ENCODE data around the gene NKX1-1. TPM values are rescaled to one million over a fixed set of nuclear protein-coding genes. Genes with fewer than 3 reads are reported as not detected.

The NKX1-1 gene
- total and polyA plus RNA-seq, 8 donors: not detected

- H3K9me3 ChIP-seq: no peaks in the 10 kb centered on the region
- peak in 1 of 4 donors; percentile 56 for DNase-seq
- no peak overlapping the region for H3K4me3 ChIP-seq
- no peak overlapping the region for H3K27ac ChIP-seq
- ATAC-seq: no peak
- H3K36me3 ChIP-seq: peaks cover 0 to 63% of the 10 kb centered on the region in 2 donors
- intact Hi-C loops (cut with DNase I): no loop called here
- no peaks in the 10 kb centered on the region for H3K4me1 ChIP-seq
- TF ChIP-seq, protein P1, sequence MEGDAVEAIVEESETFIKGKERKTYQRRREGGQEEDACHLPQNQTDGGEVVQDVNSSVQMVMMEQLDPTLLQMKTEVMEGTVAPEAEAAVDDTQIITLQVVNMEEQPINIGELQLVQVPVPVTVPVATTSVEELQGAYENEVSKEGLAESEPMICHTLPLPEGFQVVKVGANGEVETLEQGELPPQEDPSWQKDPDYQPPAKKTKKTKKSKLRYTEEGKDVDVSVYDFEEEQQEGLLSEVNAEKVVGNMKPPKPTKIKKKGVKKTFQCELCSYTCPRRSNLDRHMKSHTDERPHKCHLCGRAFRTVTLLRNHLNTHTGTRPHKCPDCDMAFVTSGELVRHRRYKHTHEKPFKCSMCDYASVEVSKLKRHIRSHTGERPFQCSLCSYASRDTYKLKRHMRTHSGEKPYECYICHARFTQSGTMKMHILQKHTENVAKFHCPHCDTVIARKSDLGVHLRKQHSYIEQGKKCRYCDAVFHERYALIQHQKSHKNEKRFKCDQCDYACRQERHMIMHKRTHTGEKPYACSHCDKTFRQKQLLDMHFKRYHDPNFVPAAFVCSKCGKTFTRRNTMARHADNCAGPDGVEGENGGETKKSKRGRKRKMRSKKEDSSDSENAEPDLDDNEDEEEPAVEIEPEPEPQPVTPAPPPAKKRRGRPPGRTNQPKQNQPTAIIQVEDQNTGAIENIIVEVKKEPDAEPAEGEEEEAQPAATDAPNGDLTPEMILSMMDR (IDR thresholded peaks at IDR 0.05): no peak
- H3K27me3 ChIP-seq: no peaks in the 10 kb centered on the region
These were observed 26.4 kb downstream of the NKX1-1 start for GRCh38 chr4:1379801-1380331.

GRCh38 chr4:1379351-1379781, 26.9 kb downstream of the NKX1-1 start:
- Histone ChIP-seq H3K9me3 (no peaks in the 10 kb centered on the region), H3K27me3 (no peaks in the 10 kb centered on the region), H3K36me3 (peaks cover 0 to 63% of the 10 kb centered on the region in 2 donors), H3K27ac (no peak overlapping the region), H3K4me3 (no peak overlapping the region), H3K4me1 (no peaks in the 10 kb centered on the region)
- TF ChIP-seq, protein P1 (IDR thresholded peaks at IDR 0.05): no peak
- ATAC-seq (no peak), DNase-seq (peak in 1 of 4 donors; percentile 80)
- intact Hi-C loops (cut with DNase I): no loop called here

DNA sequence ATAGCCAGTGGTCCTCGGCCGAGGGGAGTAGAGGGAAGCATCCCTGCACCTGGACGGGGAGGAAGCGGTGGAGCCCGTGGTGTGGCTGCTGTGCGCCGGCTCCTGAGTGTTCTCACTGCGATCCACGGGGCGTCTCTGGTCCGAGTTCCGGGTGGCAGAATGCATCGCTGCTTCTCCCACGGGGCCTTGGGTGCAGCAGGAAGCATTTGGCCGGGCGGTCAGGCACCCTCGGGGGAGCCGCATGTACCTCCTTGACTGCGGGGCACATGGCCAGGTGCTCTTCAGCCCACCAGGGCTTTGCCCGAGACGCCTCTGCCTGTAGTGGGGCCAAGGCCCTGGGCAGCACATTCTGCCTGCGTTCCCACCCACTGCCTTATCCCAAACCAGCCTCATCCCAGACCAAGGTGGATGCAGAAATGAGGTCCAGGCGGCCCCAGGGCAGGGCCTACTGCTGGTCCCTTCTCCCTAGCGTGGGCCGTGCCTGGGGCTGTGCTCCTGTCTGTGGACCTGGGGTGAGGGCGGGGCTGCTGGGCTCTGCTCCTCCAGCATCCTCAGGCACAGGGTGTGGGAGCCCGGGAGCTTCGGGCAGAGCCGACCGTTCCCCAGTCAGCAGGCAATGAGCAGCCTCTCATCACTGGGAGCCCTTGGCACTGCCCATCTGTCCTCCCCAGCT, 27.5 kb downstream of the NKX1-1 start:
- intact Hi-C loops (cut with DNase I): no loop called here
- Histone ChIP-seq H3K27me3 (no peaks in the 10 kb centered on the region), H3K27ac (no peak overlapping the region), H3K4me3 (no peak overlapping the region), H3K36me3 (peaks cover 0 to 61% of the 10 kb centered on the region in 2 donors), H3K9me3 (no peaks in the 10 kb centered on the region), H3K4me1 (no peaks in the 10 kb centered on the region)
- TF ChIP-seq, protein P1 (IDR thresholded peaks at IDR 0.05): no peak
- ATAC-seq: no peak
- DNase-seq: peak in 1 of 4 donors; percentile 79

DNA sequence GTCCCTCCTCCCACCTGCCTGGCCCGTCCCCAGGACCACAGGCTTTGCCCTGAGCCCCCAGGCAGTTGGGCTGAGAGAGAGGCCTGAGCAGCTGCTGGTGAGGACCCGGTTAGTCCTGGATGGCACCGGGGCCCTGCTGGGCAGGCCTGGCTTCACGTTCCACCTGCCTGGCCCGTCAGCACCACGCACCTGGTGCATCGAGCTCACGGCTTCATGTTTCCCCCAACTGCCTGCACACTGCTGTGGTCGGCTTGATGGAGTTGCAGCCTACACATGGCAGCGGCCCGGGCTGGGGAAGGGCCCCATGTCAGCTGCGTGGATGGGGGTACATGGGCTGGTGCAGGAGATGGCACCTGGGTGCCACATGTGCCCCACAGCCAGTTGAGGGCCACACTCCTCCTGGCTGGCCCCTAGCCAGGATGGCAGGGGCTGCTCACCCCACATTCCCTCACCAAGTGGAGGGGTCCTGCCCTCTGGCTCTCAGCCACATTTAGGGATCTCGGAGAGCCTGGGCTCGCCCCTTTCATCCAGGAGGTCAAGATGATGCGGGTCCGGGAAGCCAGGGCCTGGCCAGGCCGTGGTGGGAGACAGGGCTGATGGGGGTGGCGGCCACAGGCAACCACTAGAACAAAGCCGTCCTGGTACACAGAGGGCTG, 28.5 kb downstream of the NKX1-1 start:
- peaks cover 0 to 61% of the 10 kb centered on the region in 2 donors for H3K36me3 ChIP-seq
- H3K9me3 ChIP-seq: no peaks in the 10 kb centered on the region
- intact Hi-C loops (cut with DNase I): no loop called here
- peak in 1 of 4 donors; percentile 64 for DNase-seq
- H3K27me3 ChIP-seq: no peaks in the 10 kb centered on the region
- no peaks in the 10 kb centered on the region for H3K4me1 ChIP-seq
- H3K4me3 ChIP-seq: no peak overlapping the region
- H3K27ac ChIP-seq: no peak overlapping the region
- ATAC-seq: no peak
- TF ChIP-seq, protein P1 (IDR thresholded peaks at IDR 0.05): no peak
